OCI-LY1 (cell line): Measurements from ENCODE around the gene GAL3ST1.

Source experiments
- EZH2 ChIP-seq: fragments of 200-600 bp; sonication (generic), shearing (Covaris generic); IDR thresholded peaks from 2 replicates; pipeline ENCODE4 v1.8.0; 2017; ENCODE audit warnings: borderline replicate concordance, mixed run types, mild to moderate bottlenecking, antibody characterized with exemption, low read length, moderate library complexity, mixed read lengths
- TF ChIP-seq, protein P1 (sequence below): fragments of 200-600 bp; sonication (generic), shearing (Covaris generic); IDR thresholded peaks from 2 replicates; pipeline ENCODE4 v1.5.1; 2017; ENCODE audit warnings: mild to moderate bottlenecking, antibody characterized with exemption, low read length, moderate library complexity, mixed read lengths

DNA sequence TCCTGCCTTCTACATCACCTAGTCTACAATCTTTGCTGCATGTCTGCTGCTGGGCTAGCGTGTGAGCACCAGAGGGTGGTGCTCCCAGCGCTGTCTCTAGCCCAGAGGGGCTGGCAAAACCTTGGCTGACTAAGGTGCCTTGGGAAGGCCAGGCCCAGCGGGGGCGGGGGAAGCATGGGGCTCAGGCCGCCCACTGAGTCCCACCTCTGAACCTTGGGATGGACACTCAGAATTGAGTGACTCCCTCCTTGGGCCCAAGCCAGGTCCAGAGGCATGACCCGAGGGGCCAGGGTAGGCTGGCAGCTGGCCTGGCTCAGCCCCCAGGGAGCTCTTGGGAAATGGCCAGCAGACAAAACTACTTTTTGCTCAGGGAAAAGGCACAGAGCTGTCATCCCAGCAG is 7.6 kb upstream of the GAL3ST1 start:
- TF ChIP-seq, protein P1, sequence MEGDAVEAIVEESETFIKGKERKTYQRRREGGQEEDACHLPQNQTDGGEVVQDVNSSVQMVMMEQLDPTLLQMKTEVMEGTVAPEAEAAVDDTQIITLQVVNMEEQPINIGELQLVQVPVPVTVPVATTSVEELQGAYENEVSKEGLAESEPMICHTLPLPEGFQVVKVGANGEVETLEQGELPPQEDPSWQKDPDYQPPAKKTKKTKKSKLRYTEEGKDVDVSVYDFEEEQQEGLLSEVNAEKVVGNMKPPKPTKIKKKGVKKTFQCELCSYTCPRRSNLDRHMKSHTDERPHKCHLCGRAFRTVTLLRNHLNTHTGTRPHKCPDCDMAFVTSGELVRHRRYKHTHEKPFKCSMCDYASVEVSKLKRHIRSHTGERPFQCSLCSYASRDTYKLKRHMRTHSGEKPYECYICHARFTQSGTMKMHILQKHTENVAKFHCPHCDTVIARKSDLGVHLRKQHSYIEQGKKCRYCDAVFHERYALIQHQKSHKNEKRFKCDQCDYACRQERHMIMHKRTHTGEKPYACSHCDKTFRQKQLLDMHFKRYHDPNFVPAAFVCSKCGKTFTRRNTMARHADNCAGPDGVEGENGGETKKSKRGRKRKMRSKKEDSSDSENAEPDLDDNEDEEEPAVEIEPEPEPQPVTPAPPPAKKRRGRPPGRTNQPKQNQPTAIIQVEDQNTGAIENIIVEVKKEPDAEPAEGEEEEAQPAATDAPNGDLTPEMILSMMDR = no peak
- TF ChIP-seq EZH2 = no peak
